Fibroblast of skin of right biceps (primary cell): ENCODE data around the gene TYRP1.
A peak's percentile ranks its signal among the peaks of the same experiment; 100 is the strongest.

ENCODE experiments used
- DNase-seq: peaks from one replicate; pipeline ENCODE4 v3.0.0-alpha.2; 2013

TYRP1 gene

DNA sequence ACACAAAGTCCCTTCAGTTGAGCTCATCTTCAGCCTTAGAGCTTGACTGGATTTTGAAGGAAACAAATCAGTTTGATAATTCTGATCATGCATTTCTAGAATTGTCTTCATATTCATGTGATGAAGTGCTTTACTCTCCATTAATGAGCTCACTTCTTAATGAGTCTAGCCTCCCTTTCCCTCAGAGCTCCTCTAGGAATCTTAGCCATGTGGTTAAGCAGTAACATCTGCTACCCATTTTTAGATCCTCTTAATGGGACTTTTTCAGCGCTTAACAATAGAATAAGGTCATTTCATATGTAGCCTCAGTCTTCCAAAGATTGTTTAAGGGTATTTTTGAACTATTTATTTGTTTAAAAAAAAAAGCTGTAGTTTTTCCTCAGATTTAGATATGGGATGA is 44.7 kb downstream of the TYRP1 start:
- DNase-seq: peak; percentile 37

DNA sequence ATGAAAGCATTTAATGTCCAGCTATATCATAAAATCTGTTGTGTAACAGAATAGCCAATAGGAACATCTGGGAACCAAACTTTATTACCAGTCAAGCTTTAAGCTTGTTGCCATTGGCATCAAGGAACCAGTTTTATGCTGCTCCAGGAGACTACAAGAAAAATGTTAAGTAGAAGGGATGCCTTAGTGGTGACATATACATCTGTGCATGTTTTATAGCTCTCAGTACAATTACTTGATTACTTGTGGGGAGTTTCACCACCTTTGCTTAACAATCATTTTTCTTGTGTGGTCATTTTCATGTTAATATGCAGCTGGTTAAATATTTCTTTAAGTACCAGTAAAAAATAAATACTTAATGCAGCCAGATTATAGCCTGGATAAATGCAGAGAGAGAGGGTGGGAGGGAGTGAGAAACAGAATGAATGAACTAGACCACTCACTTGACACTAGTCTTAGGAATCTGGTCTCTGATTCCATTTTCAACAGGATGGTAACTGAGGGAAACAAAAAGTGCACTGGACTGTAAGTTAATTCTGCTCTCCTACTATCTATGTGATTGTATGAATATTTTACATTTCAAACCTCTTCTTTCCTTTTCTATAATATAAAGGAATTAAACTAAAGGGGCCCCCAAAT is 45.9 kb downstream of the TYRP1 start:
- DNase-seq: peak; percentile 57

DNA sequence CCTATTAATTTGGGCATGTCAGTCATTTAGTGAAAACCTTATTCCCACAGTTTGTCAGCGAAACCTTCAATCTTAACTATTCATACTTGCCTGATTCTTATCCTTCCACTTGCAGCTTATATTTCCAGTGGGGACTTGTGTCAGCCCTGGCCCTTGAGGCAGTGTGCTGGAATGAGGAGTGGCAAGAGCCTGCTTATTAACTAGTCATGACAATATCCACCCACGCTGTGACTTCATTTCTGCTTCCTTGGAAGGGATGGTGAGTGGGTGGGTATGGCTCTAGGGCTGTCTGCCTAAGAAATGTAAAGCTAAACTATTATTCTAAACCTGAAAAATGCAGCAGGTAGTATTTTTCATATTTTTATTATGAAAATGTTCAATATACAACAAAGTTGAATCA is 47.7 kb downstream of the TYRP1 start:
- DNase-seq: no peak

DNA sequence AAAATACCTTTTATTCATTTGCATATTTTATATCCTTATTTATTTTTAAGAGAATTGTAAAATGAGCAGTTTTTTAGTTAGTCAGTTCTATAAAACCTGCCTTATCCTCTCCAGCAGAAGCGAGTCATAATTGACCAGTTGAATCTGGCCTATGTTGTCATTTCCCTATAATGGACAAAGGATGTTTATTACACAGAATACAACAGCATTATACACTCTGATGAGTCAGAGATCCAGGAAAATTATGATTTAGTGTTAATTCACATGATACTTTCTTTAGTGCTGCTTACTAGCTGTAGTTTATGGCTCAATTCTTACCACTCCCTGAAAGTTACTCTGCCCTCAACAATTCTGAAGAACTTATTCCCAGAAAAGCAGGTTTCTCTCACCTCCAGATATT is 54.8 kb downstream of the TYRP1 start:
- DNase-seq: peak; percentile 49

DNA sequence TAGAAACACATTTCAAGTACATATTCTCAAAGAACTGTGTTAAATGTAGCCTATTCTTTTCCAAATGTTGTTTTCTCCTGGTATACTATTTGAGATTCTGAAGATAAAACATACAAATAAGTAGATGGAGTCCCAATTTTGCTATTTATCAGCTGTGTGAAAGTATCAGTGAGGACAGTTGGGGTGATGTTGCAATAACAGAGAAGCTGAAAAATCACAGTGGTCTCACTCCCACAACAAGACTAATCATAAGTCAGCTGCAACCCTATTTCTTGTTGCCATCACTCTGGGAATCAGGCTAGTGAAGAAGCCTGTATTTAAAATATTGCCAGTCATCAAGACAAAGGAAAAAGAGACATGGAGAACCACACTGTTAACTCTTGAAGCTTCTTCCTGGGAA is 55.8 kb downstream of the TYRP1 start:
- no peak for DNase-seq

DNA sequence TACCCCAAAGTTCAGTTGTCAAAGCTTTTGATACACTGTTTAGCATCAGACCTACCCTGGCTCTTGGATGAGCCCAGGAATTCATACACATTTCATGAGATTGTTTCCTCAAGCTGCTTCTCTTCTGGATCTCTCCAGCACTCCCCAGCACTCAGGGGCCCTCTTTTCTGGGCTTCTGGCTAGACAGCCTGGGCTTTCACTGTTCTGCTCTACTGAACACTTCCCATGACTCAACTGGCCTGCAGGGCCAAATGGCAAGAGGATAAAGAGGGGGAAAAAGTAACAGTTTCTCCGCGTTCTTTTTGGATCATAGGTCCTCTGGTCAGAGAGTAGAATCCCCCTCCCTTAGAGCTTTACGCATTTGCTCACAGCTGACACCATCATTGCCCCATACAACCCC is 60.7 kb downstream of the TYRP1 start:
- DNase-seq: no peak

DNA sequence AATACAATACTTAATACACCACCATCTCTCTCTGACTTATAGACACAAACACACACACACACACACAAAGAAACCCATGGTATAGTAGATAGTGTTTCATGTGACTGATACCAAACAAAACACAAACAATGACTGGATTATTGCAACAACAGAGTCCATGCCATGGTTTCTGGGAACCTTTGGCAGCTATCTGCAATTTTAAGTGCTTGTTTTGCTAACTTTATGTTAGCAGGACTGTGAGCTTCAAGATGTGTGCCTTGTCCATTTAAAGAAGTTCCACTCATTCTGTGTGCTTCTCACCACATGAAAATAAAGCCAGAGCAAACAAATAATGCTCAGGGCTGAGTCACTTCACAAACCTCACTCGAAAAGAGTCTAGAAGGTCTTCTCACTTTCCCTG is 66.6 kb downstream of the TYRP1 start:
- DNase-seq: no peak
